ES-I3 (cell line): ENCODE measurements around the gene MED13L.

Experiments used
- H3K36me3 ChIP-seq: 2 replicates; pipeline ENCODE4 v1.6.1; 2013; ENCODE audit warnings: mild to moderate bottlenecking, low read length, control low read depth, moderate library complexity; ENCODE audit not compliant: insufficient read depth
- H3K4me1 ChIP-seq: 2 replicates; pipeline ENCODE4 v1.6.1; 2013; ENCODE audit warnings: mild to moderate bottlenecking, control low read depth, low read length; ENCODE audit not compliant: insufficient read depth
- H3K9ac ChIP-seq: 2 replicates; pipeline ENCODE4 v1.6.1; 2013; ENCODE audit warnings: low read depth, mild to moderate bottlenecking, low read length, moderate library complexity
- H3K9me3 ChIP-seq: 2 replicates; pipeline ENCODE4 v1.6.1; 2013; ENCODE audit warnings: mild to moderate bottlenecking, low read length, moderate library complexity; ENCODE audit not compliant: control insufficient read depth, insufficient read depth

Gene MED13L

DNA sequence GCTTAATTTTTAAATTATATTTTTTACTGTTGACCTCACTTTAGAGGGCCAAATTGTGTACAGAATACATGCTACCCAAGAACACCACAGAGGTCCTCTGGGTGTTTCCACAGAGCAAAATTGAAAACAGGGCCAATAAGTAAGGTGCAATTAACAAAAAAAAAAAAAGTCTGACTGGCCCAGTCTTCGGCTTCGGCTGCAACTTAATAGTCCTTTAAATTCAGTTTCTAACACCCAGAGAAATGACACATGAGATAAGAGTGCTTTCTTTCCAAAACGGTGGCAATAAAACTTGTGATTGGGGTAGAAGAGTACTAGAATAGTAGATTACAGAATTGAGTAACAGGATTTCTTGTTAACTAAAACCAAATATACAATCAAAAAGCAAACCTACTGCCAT, 81.3 kb downstream of the MED13L start:
- no peaks in the 10 kb centered on the region for H3K36me3 ChIP-seq
- no peaks in the 10 kb centered on the region for H3K9me3 ChIP-seq
- peaks cover 6% of the 10 kb centered on the region; the same call in 1 of the 2 replicates for H3K4me1 ChIP-seq
- no peak overlapping the region for H3K9ac ChIP-seq

DNA sequence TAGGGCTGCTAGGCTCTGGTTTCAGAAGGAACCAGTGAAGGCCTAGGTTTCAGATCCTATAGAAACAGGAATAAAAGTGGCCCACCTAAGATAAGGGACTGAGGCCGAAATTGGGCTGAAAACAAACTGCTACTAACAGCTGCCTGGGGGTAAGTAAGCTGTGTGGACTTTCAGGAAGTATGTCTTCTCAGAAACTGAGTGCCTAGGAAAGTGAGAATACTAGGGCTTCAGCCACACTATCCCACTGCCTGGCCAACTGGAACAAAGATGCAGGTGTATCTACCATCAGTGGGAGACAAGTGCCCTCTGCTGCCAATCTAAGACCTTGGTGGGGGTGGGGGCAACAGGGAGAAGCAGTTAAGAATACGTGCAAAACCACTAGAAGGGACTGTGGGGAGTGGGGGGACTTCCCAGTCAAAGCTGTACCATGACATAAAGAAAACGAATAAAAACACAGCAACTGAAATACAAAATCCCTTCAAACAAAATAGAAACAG, 82.5 kb downstream of the MED13L start:
- Histone ChIP-seq H3K36me3 (no peaks in the 10 kb centered on the region), H3K9me3 (no peaks in the 10 kb centered on the region), H3K4me1 (peaks cover 6% of the 10 kb centered on the region; the same call in 1 of the 2 replicates), H3K9ac (no peak overlapping the region)

- H3K4me1 ChIP-seq: peaks cover 13% of the 10 kb centered on the region
- H3K36me3 ChIP-seq: no peaks in the 10 kb centered on the region
- no peak overlapping the region for H3K9ac ChIP-seq
- no peaks in the 10 kb centered on the region for H3K9me3 ChIP-seq
Measured at GRCh38 chr12:116189692-116190091, 87.8 kb downstream of the MED13L start.

DNA sequence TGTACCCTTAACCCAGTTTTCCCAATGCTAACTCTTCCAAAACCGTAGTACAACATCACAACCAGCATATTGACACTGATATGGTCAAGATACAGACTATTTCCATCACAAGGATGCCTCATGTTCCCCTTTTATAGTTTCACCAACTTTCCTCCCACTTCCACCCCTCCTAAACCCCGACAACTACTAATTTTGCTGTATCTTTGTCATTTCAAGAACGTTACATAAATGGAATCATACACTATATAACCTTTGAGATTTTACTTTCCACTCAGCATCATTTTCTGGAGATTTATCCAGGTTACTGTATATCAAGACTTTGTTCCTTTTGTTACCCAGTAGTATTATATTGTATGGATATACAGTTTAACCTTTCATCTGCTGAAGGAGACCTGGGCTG, 88.9 kb downstream of the MED13L start:
- Histone ChIP-seq H3K36me3 (no peaks in the 10 kb centered on the region), H3K9me3 (no peaks in the 10 kb centered on the region), H3K4me1 (peaks cover 13% of the 10 kb centered on the region), H3K9ac (no peak overlapping the region)

- no peak overlapping the region for H3K9ac ChIP-seq
- peaks cover 22% of the 10 kb centered on the region for H3K4me1 ChIP-seq
- H3K9me3 ChIP-seq: no peaks in the 10 kb centered on the region
- H3K36me3 ChIP-seq: no peaks in the 10 kb centered on the region
Measured at GRCh38 chr12:116187151-116187511, 90.4 kb downstream of the MED13L start.

GRCh38 chr12:116186482-116187150, 90.9 kb downstream of the MED13L start:
- Histone ChIP-seq H3K4me1 (peaks cover 26% of the 10 kb centered on the region), H3K9me3 (no peaks in the 10 kb centered on the region), H3K9ac (no peak overlapping the region), H3K36me3 (no peaks in the 10 kb centered on the region)

DNA sequence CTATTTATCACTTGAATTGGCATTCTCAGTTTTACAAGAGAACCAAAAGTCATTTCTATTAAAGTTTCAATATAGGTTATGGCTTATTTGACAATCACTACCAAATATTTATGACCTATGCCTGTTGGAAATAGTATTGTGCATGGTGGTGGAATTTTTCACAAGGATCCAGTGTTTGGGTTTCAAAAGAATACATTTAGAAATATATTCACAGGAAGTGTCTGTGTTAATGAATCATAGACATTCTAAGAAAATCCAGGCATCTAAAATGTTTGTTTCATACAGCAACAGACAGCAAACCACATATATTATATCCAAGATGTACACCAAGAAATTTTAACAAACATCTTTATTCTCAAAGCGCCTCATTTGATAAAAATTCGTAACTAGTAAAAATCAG, 92.7 kb downstream of the MED13L start:
- H3K9me3 ChIP-seq: no peaks in the 10 kb centered on the region
- H3K36me3 ChIP-seq: no peaks in the 10 kb centered on the region
- H3K9ac ChIP-seq: no peak overlapping the region
- H3K4me1 ChIP-seq: peaks cover 26% of the 10 kb centered on the region

- Histone ChIP-seq H3K4me1 (peaks cover 26% of the 10 kb centered on the region), H3K9ac (no peak overlapping the region), H3K36me3 (no peaks in the 10 kb centered on the region), H3K9me3 (no peaks in the 10 kb centered on the region)
Measured at GRCh38 chr12:116183741-116184141, 93.8 kb downstream of the MED13L start.

GRCh38 chr12:116182359-116183063, 95.0 kb downstream of the MED13L start:
- Histone ChIP-seq H3K9ac (no peak overlapping the region), H3K4me1 (peaks cover 26% of the 10 kb centered on the region), H3K36me3 (no peaks in the 10 kb centered on the region), H3K9me3 (no peaks in the 10 kb centered on the region)

- H3K9me3 ChIP-seq: no peaks in the 10 kb centered on the region
- H3K36me3 ChIP-seq: no peaks in the 10 kb centered on the region
- H3K4me1 ChIP-seq: peaks cover 29% of the 10 kb centered on the region
- no peak overlapping the region for H3K9ac ChIP-seq
Measured at GRCh38 chr12:116180448-116180847, 97.0 kb downstream of the MED13L start.

GRCh38 chr12:116179384-116179783, 98.1 kb downstream of the MED13L start:
- H3K36me3 ChIP-seq: no peaks in the 10 kb centered on the region

GRCh38 chr12:116177017-116177416, 100.5 kb downstream of the MED13L start:
- peaks cover 30% of the 10 kb centered on the region for H3K4me1 ChIP-seq
- no peaks in the 10 kb centered on the region for H3K9me3 ChIP-seq
- no peak overlapping the region for H3K9ac ChIP-seq
- H3K36me3 ChIP-seq: no peaks in the 10 kb centered on the region

More at GRCh38 chr12:116179384-116179783, 98.1 kb downstream of the MED13L start:
- H3K9ac ChIP-seq: no peak overlapping the region
- no peaks in the 10 kb centered on the region for H3K9me3 ChIP-seq
- peaks cover 31% of the 10 kb centered on the region for H3K4me1 ChIP-seq

DNA sequence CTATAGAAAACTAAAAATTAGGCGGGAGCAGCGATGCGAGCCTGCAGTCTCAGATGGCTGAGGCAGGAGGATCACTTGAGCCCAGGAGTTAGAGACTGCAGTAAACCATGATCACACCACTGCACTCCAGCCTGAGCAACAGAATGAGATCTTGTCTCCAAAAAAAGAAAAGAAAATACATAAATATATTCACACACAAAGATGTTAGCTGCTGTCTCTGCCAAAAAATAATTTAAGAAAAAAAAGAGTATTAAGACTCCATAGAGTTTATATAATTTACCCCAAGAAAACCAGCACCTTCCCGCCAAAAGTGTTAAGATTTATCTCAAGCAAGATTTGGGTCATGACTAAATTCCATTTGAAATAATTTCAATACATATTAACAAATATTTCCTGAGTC, 102.6 kb downstream of the MED13L start:
- no peak overlapping the region for H3K9ac ChIP-seq
- peaks cover 34% of the 10 kb centered on the region for H3K4me1 ChIP-seq
- no peaks in the 10 kb centered on the region for H3K9me3 ChIP-seq
- no peaks in the 10 kb centered on the region for H3K36me3 ChIP-seq

DNA sequence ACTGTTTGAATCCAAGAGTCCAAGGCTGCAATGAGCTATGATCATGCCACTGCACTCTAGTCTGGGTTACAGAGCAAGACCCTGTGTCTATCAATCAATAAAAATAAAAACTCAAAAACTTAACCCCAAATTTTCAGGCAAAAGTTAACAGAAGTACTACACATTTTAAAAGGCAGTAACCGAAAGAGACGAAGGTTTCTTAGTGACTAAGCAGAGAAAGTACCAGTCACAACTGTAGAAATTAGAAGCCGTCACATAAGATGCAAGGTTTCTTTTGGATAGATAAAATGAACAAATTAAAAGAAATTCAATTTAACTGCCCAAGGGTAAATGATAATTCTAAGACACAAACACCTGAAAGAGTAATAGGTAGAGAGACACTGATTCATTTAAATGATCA, 103.5 kb downstream of the MED13L start:
- Histone ChIP-seq H3K36me3 (no peaks in the 10 kb centered on the region), H3K9ac (no peak overlapping the region)

DNA sequence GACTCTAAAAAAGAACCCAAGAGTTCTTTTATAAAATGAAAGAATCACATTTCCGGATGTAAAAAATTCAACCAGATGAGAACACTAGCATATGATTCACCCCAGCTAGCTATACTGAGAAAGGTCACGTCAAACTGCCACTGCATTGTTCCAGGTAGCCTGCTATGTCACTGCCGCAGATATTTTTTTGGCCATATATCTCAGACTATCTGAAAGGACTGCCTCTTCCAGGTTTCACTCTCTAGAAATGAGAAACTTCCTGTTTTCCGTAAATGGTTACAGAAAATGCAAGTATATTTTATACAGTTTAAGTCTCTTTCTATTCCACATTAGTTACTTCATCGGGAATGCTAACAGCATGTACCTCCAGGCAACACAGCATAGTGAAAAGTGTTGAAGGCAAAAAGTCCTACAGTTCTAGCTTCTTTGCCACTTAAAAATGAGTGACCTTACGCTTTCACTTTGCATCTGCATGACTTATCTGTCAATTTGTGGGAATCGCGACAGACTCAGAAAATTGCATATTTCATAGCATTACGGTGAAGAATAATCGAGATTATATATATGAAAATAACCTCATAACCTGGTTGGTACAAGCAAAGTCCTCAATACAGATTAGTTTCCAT, 105.2 kb downstream of the MED13L start:
- H3K4me1 ChIP-seq: peaks cover 34% of the 10 kb centered on the region
- no peaks in the 10 kb centered on the region for H3K9me3 ChIP-seq

More for the DNA sequence above, 103.5 kb downstream of the MED13L start:
- H3K4me1 ChIP-seq: peaks cover 34% of the 10 kb centered on the region
- H3K9me3 ChIP-seq: no peaks in the 10 kb centered on the region

More for the DNA sequence above, 105.2 kb downstream of the MED13L start:
- Histone ChIP-seq H3K9ac (no peak overlapping the region; the same call in 1 of the 2 replicates), H3K36me3 (no peaks in the 10 kb centered on the region)
